ENCODE data around the gene BGN. TPM values are rescaled to one million over a fixed set of nuclear protein-coding genes. Genes with fewer than 3 reads are reported as not detected.

BGN gene
- total RNA-seq, 1 experiment from 2014 or later: 1.2 TPM

DNA sequence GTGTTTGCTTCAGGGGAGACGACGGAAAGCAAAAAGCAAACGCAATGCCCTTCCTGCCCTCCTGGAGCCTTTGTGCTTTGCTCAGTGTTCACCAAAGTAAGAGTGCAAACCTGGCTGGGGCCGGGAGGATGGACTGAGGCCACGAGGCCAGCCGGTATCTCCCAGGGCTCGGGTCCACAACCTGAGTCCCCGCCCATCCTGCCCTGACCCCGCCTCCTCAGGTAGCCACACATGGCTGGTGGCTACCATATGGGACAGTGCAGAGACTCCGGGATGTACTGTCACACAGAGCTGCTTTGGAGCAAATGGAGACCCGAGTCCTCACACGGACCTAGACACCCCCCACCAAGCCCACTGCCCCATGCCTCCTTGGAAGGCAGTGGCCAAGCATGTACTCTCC lies 27.5 kb downstream of the BGN start:
- peaks cover 0 to 6% (median 5%) of the 10 kb centered on the region in 3 experiments; a peak in 4 of 7 replicates for H3K36me3 Mint-ChIP-seq (ENCODE audit: insufficient read depth in 1 of 3, low read depth in 3 of 3)
- H3K27me3 Mint-ChIP-seq (ENCODE audit: low read depth): peaks cover 46% of the 10 kb centered on the region
- no peak overlapping the region for H2BK15ac ChIP-seq (ENCODE audit: low read depth, low read length)
- no peak overlapping the region for H4K91ac ChIP-seq (ENCODE audit: insufficient read length, low read depth, low read length)
- no peak overlapping the region for H2BK20ac ChIP-seq (ENCODE audit: low read depth, low read length, poor library complexity, severe bottlenecking)
- 0 out of 4 replicates have a peak, but pooled peaks cover 0 to 4% of the 10 kb centered on the region in 2 experiments for H3K4me1 Mint-ChIP-seq
- H3K9me3 Mint-ChIP-seq: peaks cover 57 to 59% of the 10 kb centered on the region in 2 experiments
- H3K4ac ChIP-seq (ENCODE audit: low read depth, low read length): no peak overlapping the region
- H4K8ac ChIP-seq (replicated peaks; ENCODE audit: insufficient read length, low read depth, low read length): no peak overlapping the region
- H2AFZ ChIP-seq (ENCODE audit: low read length): no peak overlapping the region
- H3K9ac ChIP-seq (ENCODE audit: extremely low read depth, insufficient read length, low read length): no peak overlapping the region
- peak; percentile 47 for DNase-seq
- H3K27ac ChIP-seq (ENCODE audit: insufficient read length, low read depth, low read length): no peak overlapping the region
- H3K9me3 ChIP-seq (ENCODE audit: control insufficient read depth, low read depth, low read length): peaks cover 56% of the 10 kb centered on the region
- no peak overlapping the region for H3K27ac Mint-ChIP-seq
- no peak overlapping the region for H3K23ac ChIP-seq (ENCODE audit: insufficient read length, low read depth, low read length)
- H3K4me1 ChIP-seq (ENCODE audit: insufficient read depth, low read length): no peaks in the 10 kb centered on the region
- peaks cover 12% of the 10 kb centered on the region; the same call in 1 of the 2 replicates for H3K27me3 ChIP-seq (ENCODE audit: insufficient read depth, low read length)
- H3K23me2 ChIP-seq (ENCODE audit: insufficient read length, low read depth, low read length, poor library complexity, severe bottlenecking): peaks cover 4% of the 10 kb centered on the region
- H4K5ac ChIP-seq (ENCODE audit: insufficient read length, low read depth, low read length): no peak overlapping the region
- H2BK120ac ChIP-seq (ENCODE audit: low read depth, low read length, poor library complexity, severe bottlenecking): no peak overlapping the region
- H3K4me3 Mint-ChIP-seq: no peak overlapping the region
- H3K79me1 ChIP-seq (ENCODE audit: insufficient read depth, low read depth, low read length, poor library complexity, severe bottlenecking): no peaks in the 10 kb centered on the region
- H2BK5ac ChIP-seq (ENCODE audit: insufficient read length, low read length): no peak overlapping the region
- no peaks in the 10 kb centered on the region for H3K79me2 ChIP-seq (ENCODE audit: insufficient read depth, low read length)
- H3K56ac ChIP-seq (ENCODE audit: insufficient read length, low read depth, low read length): no peak overlapping the region
- H4K20me1 ChIP-seq (ENCODE audit: control insufficient read depth, insufficient read depth, insufficient read length): no peaks in the 10 kb centered on the region
- no peak overlapping the region for H3K14ac ChIP-seq (ENCODE audit: insufficient read depth, low read length)
- no peak overlapping the region for H3K4me2 ChIP-seq (ENCODE audit: insufficient read depth, insufficient read length, low read length)
- H2BK12ac ChIP-seq (ENCODE audit: insufficient read length, low read depth, low read length): no peak overlapping the region
- no peak overlapping the region for H3K18ac ChIP-seq (ENCODE audit: insufficient read length, low read depth, low read length)
- H3T11ph ChIP-seq (ENCODE audit: low read length): no peak overlapping the region
- no peak overlapping the region for H2AK5ac ChIP-seq (ENCODE audit: insufficient read length, low read length)
- no CpG with 5 or more reads among the region's 12 CpGs for WGBS (ENCODE audit: extremely low coverage, insufficient read length, low lambda C conversion rate)
- TF ChIP-seq, protein P1, sequence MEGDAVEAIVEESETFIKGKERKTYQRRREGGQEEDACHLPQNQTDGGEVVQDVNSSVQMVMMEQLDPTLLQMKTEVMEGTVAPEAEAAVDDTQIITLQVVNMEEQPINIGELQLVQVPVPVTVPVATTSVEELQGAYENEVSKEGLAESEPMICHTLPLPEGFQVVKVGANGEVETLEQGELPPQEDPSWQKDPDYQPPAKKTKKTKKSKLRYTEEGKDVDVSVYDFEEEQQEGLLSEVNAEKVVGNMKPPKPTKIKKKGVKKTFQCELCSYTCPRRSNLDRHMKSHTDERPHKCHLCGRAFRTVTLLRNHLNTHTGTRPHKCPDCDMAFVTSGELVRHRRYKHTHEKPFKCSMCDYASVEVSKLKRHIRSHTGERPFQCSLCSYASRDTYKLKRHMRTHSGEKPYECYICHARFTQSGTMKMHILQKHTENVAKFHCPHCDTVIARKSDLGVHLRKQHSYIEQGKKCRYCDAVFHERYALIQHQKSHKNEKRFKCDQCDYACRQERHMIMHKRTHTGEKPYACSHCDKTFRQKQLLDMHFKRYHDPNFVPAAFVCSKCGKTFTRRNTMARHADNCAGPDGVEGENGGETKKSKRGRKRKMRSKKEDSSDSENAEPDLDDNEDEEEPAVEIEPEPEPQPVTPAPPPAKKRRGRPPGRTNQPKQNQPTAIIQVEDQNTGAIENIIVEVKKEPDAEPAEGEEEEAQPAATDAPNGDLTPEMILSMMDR (conservative IDR thresholded peaks at IDR 0.05): no peak
